Epithelial cell of esophagus (primary cell): Measurements from ENCODE around the gene PLA2G4D.

Experiments
- DNase-seq: peaks from one replicate; pipeline ENCODE4 v3.0.0; 2010; ENCODE audit warnings: low read depth
- H3K4me3 ChIP-seq: 2 replicates; pipeline ENCODE4 v1.5.1; 2011; ENCODE audit warnings: mild to moderate bottlenecking, low read length, control low read depth
- TF ChIP-seq, protein P1 (sequence below): IDR thresholded peaks from 2 replicates; pipeline ENCODE4 v1.5.1; 2011; ENCODE audit warnings: low read depth, mild to moderate bottlenecking, low read length, control low read depth, inconsistent platforms; ENCODE audit not compliant: insufficient read depth; ENCODE audit errors: missing control alignments

PLA2G4D gene

DNA sequence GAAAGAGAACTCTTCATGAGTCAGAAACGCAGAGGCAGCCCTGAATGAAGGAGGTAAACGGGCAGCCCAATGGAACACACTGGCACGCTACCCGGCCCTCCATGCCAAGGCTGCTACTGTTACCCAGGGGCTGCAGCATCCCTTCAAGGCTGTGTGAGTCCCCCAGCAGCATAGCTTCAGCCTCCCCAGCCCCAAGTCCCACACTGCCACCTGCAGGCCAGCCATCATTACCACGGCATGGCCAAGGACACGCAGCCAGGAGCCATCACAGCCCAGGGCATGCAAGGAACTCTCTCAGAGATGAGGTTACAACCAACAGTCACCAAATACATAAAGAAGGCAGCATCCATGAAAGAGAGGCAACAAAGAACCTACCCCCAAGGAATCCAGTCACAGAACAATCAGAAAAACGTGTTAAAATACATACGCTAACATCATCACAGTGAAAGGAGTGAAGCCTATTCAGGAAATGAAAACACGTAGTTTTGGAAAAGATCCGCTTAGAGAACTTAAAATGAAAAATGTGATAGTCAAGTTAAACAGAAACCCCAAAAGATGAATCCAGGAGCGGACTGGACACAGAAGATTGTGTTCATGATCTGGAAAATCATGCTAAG is 39.6 kb upstream of the PLA2G4D start:
- peak; percentile 70 for DNase-seq
- H3K4me3 ChIP-seq = no peak overlapping the region
- TF ChIP-seq, protein P1, sequence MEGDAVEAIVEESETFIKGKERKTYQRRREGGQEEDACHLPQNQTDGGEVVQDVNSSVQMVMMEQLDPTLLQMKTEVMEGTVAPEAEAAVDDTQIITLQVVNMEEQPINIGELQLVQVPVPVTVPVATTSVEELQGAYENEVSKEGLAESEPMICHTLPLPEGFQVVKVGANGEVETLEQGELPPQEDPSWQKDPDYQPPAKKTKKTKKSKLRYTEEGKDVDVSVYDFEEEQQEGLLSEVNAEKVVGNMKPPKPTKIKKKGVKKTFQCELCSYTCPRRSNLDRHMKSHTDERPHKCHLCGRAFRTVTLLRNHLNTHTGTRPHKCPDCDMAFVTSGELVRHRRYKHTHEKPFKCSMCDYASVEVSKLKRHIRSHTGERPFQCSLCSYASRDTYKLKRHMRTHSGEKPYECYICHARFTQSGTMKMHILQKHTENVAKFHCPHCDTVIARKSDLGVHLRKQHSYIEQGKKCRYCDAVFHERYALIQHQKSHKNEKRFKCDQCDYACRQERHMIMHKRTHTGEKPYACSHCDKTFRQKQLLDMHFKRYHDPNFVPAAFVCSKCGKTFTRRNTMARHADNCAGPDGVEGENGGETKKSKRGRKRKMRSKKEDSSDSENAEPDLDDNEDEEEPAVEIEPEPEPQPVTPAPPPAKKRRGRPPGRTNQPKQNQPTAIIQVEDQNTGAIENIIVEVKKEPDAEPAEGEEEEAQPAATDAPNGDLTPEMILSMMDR = peak; percentile 91

DNA sequence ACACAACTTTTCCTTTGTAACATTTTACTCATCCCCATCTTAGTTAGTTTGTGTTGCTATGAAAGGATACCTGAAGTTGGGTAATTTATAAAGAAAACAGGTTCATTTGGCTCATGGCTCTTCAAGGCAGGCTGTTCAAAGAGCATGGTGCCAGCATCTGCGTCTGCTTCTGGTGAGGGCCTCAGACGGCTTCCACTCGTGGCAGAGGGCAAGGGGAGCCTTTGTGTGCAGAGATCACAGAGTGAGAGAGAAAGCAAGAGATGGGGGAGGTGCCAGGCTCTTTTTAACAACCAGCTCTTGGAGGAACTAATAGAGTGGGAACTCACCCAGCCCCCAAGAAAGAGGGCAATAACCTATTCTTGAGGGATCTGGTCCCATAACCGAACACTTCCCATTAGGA is 39.0 kb upstream of the PLA2G4D start:
- TF ChIP-seq, protein P1 = no peak
- no peak for DNase-seq
- H3K4me3 ChIP-seq = no peak overlapping the region

DNA sequence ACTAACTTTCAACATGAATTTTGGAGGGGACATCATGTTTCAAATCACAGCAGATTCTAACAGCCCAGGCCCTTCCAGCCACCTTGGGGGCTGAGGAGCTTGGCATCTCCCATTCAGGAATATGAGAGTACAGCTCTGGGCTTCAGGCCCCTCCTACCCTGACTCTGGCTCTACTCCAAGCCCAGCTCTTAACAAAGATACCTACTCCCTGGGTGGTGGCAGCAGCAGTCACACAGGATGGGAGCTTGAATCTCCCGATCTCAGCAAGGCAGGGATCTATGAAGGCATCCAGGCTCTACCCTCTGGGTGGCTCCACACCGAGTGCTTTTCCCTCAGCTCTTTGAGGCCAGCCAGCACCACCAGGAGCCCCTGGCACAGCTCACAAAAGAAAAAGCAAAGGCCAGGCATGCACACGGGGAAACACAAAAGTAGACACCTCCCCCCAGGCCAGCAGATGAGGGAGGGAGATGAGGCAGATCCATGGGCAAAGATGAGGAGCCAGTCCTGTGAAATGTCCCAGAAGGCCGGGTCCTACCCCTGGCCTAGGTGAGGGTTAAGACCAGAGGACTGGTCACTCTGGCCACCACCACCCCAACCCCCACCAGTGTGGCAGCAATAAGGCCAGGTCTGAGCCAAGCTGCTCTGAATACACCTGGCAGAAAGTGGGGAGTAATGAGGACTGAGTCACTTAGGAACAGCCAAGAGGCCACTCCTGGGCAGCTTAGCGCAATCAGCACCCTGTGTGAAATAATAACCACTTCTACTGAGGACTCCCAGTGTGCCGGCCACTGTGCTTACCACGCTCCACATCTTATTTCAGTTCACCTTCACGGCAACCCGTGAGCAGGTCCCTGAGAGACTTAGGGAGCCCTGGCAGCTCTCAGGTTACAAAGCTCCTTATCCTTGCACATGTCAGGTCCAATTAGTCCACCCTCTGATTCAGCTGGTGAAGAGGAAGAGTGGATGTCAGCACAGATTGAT is 37.8 kb upstream of the PLA2G4D start:
- TF ChIP-seq, protein P1 = no peak
- no peak overlapping the region for H3K4me3 ChIP-seq
- DNase-seq = peak; percentile 57

DNA sequence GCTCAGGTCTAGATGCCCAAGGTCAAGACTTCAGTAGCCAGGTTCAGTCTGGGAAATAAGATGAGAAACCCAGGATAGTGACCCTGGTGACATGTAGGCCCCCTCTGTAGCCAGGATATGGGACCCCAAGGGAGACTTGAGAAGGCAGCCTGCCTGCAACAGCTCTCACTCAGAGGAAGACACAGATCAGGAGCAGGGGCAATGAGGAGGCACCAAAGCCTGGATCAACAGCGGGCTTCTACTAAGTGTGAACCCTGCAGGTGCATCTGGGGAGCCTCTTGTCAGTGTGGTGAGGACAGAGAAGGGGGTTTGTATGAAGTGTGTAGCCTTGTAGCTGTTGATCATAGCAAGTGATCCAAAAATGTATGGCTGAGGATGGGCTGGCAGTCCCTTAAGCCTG is 36.6 kb upstream of the PLA2G4D start:
- H3K4me3 ChIP-seq = no peak overlapping the region
- DNase-seq = no peak
- TF ChIP-seq, protein P1 = no peak

DNA sequence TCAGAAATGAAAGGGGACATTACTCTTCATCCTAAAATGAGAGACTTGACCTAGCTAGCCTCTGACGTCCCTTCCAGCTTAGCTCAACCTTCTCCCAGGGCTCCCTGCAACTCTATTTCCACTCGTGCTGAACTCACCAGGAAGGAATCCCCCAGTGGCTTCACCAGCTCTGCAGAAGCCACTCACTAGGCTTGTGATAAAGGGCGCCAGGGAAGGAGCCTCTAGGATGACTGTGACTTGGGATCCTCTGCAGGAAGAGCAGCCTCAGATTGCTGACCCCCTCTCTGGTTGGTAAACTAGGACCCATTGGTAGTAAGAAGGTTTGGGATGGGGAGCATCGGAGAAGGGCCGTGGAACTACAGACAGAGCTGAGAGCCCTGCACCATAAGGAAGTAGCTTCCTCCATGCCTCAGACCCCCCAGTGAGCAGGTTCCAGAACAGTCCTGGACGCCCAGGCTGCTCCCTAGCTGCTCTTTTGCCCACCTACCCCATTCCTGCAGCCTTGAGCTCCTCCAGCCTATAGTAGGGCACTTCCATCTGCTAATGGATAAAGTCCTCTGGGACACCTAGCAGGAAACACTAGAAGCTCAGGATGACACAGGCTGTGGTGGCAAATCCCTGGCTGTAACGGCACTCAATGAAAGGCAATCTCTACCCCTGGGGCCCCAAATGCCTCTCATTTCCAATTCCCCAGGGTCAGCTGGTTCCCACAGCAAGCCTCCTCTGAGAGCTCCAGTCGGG is 36.1 kb upstream of the PLA2G4D start:
- no peak overlapping the region for H3K4me3 ChIP-seq
- DNase-seq = no peak
- TF ChIP-seq, protein P1 = no peak

DNA sequence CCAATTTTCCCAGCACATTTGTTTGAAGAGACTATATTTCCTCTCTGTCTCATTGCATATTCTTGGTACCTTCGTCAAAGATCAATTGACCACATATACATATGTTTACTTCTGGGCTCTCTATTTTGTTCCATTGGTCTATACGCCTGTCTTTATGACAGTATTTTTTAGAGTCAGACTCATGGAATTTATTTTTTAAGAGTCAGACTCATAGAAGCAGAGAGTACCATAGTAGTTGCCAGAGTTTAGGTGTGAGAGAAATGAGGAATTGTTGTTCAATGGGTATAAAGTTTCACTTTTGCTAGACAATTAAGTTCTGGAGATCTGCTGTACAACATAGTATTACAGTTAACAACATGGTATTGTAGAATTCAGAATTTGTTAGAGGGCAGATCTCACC is 35.0 kb upstream of the PLA2G4D start:
- DNase-seq = no peak
- no peak overlapping the region for H3K4me3 ChIP-seq
- TF ChIP-seq, protein P1 = no peak
